Activated CD4-positive, alpha-beta memory T cell treated with anti-CD3 and anti-CD28 coated beads for 36 hours (primary cell): ENCODE data around the gene SKIC2. TPM values are rescaled to one million over a fixed set of nuclear protein-coding genes. Genes with fewer than 3 reads are reported as not detected.

Experiments used
- CTCF ChIA-PET: fragments of 350-600 bp; sonication (Branson Sonifier 250); formaldehyde crosslinking; loops from one replicate; lab custom pipeline; 2021; ENCODE audit warnings: antibody characterized with exemption, inconsistent platforms; lab: Charles Lee
- POLR2A ChIA-PET: fragments of 350-600 bp; sonication (Branson Sonifier 250); formaldehyde crosslinking; loops from one replicate; lab custom pipeline; 2021; ENCODE audit warnings: antibody characterized with exemption; lab: Charles Lee
- DNase-seq: peaks from one replicate; pipeline ENCODE4 v3.0.0-alpha.2; 2020
- H3K27ac Mint-ChIP-seq: one replicate; pipeline ENCODE4 v1.8.0; 2021; ENCODE audit warnings: mixed read lengths
- H3K27me3 Mint-ChIP-seq: one replicate; pipeline ENCODE4 v1.8.0; 2021; ENCODE audit warnings: mixed read lengths
- H3K36me3 Mint-ChIP-seq: one replicate; pipeline ENCODE4 v1.8.0; 2021; ENCODE audit warnings: mixed read lengths
- H3K4me1 Mint-ChIP-seq: one replicate; pipeline ENCODE4 v1.8.0; 2021; ENCODE audit warnings: low read depth, mixed read lengths
- H3K4me3 Mint-ChIP-seq: one replicate; pipeline ENCODE4 v1.8.0; 2021; ENCODE audit warnings: mild to moderate bottlenecking, mixed read lengths
- H3K9me3 Mint-ChIP-seq: one replicate; pipeline ENCODE4 v1.8.0; 2021; ENCODE audit warnings: mixed read lengths
- intact Hi-C: fragments of 100-400 bp; cut with micrococcal nuclease; formaldehyde crosslinking; loops from one replicate; pipeline ENCODE4 v1.15.1; 2023
- total RNA-seq, 2 experiments: library from RNA; stranded (reverse); gene quantifications; one replicate each; pipeline ENCODE4 v1.2.3, GENCODE V29; 2021

The SKIC2 gene
- total RNA-seq, 2 experiments from 2014 or later: 95.7 to 101 TPM

DNA sequence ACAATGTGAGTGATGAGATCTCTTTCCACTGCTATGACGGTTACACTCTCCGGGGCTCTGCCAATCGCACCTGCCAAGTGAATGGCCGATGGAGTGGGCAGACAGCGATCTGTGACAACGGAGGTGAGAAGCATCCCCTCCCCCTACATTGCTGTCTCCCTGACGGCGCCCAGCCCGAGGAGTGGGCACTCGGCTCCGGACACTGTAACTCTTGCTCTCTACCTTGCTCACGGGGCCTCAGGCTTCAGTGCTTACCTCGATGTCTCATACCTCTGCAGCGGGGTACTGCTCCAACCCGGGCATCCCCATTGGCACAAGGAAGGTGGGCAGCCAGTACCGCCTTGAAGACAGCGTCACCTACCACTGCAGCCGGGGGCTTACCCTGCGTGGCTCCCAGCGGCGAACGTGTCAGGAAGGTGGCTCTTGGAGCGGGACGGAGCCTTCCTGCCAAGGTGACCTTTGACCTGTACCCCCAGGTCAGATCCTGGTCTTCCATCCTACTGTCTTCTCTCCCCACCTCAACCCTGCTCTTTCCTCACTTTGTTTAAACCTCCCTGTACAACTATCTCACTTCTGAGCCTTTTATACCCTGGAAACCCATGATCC lies 11.8 kb upstream of the SKIC2 start:
- Mint-ChIP-seq H3K27ac (no peak overlapping the region), H3K9me3 (no peaks in the 10 kb centered on the region), H3K4me1 (peaks cover 8% of the 10 kb centered on the region), H3K36me3 (no peaks in the 10 kb centered on the region), H3K4me3 (no peak overlapping the region), H3K27me3 (peaks cover 16% of the 10 kb centered on the region)
- intact Hi-C loops: no loop called here
- ChIA-PET POLR2A (no interaction called here), CTCF (no interaction called here)
- DNase-seq: no peak

DNA sequence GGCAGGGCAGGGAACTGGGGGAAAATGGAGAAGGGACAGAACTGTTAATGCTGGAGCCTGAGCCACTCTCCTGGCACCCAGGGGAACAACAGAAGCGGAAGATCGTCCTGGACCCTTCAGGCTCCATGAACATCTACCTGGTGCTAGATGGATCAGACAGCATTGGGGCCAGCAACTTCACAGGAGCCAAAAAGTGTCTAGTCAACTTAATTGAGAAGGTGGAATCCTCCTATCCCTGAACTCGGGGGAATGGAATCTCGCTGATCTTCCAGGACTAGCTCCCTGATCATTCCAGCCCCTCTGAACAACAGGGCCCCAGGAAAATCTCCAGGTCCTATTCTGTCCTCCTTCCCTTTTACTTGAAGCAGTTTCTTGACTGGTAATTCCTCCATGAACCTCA lies 11.1 kb upstream of the SKIC2 start:
- Mint-ChIP-seq H3K27ac (no peak overlapping the region), H3K4me1 (peaks cover 8% of the 10 kb centered on the region), H3K9me3 (no peaks in the 10 kb centered on the region), H3K27me3 (peaks cover 9% of the 10 kb centered on the region), H3K4me3 (no peak overlapping the region), H3K36me3 (peaks cover 2% of the 10 kb centered on the region)
- CTCF ChIA-PET: interaction anchor here (0.6 kb wide), 1 partner anchor 30 kb away, joined by 4 read pairs; no protein-coding TSS in a partner anchor
- intact Hi-C loops: no loop called here
- DNase-seq: no peak
- POLR2A ChIA-PET: no interaction called here

DNA sequence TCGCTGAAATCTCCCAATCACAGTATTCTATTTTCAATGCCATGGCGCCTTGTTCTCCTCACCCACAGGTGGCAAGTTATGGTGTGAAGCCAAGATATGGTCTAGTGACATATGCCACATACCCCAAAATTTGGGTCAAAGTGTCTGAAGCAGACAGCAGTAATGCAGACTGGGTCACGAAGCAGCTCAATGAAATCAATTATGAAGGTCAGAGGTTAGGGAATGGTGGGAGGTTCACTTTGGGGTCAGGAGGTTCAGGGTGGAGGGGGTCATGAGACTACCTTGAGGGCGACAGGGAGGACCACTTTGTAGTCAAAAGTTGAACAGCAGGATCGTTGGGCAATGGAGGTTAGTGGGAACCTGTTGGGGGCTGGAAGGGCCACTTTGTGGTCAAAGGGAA lies 10.7 kb upstream of the SKIC2 start:
- Mint-ChIP-seq H3K9me3 (no peaks in the 10 kb centered on the region), H3K4me3 (no peak overlapping the region), H3K27me3 (peaks cover 9% of the 10 kb centered on the region), H3K27ac (no peak overlapping the region), H3K4me1 (peaks cover 8% of the 10 kb centered on the region), H3K36me3 (peaks cover 6% of the 10 kb centered on the region)
- no peak for DNase-seq
- intact Hi-C loops: no loop called here
- ChIA-PET CTCF (interaction anchor here (0.6 kb wide), 1 partner anchor 29 kb away, joined by 4 read pairs; no protein-coding TSS in a partner anchor), POLR2A (no interaction called here)

DNA sequence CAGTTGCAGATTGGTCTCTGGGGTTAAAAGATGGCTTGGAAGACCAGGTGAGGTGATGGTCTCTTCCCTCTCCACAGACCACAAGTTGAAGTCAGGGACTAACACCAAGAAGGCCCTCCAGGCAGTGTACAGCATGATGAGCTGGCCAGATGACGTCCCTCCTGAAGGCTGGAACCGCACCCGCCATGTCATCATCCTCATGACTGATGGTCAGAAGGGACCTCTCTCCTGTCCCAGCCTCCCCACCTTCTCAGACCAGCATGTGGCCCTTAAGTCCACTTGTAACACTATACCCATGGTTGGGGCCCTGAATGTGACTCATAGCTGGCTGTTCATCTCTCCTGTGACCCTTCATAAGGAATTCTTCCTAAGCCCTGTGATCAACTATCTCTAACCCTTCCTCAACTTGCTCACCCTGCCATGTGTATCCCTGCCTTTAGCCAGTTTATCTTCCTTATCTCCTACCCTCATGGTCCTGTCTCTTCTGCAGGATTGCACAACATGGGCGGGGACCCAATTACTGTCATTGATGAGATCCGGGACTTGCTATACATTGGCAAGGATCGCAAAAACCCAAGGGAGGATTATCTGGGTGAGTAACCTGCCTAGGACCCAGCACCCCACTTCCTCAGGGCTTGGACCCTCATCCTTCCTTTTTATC lies 10.1 kb upstream of the SKIC2 start:
- H3K36me3 Mint-ChIP-seq: peaks cover 11% of the 10 kb centered on the region
- H3K4me3 Mint-ChIP-seq: no peak overlapping the region
- peaks cover 7% of the 10 kb centered on the region for H3K27me3 Mint-ChIP-seq
- peaks cover 8% of the 10 kb centered on the region for H3K4me1 Mint-ChIP-seq
- H3K27ac Mint-ChIP-seq: no peak overlapping the region
- H3K9me3 Mint-ChIP-seq: no peaks in the 10 kb centered on the region
- intact Hi-C loops: no loop called here
- ChIA-PET CTCF (no interaction called here), POLR2A (interaction anchor here (0.9 kb wide), 1 partner anchor 11 kb away, joined by 3 read pairs; the partner anchor contains the start of gene SKIC2)
- DNase-seq: no peak

DNA sequence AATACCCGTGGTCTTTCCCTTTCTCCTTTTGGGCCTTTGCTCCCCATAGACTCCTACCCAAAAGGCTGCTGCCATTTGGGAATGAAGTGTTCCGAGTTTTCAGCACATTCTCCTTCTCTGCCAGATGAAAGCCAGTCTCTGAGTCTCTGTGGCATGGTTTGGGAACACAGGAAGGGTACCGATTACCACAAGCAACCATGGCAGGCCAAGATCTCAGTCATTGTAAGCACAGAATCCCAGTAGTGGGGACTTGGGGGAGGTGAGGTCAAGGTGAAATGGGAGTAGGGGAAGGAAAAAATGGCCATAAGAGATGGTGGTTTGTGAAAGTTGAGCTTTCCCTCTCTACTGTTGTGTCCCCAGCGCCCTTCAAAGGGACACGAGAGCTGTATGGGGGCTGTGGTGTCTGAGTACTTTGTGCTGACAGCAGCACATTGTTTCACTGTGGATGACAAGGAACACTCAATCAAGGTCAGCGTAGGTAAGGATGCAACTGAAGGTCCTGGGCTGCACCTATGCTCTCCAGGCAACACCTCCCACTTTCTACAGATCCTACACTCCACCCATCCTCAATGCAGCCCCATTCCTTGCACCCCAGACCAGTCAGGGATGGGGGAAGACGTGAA lies 8.9 kb upstream of the SKIC2 start:
- H3K27ac Mint-ChIP-seq: peak overlapping the region; percentile 28
- ChIA-PET POLR2A (interaction anchor here (0.6 kb wide), 1 partner anchor 102 kb away, joined by 4 read pairs; no protein-coding TSS in a partner anchor), CTCF (no interaction called here)
- H3K4me1 Mint-ChIP-seq: peaks cover 8% of the 10 kb centered on the region
- H3K36me3 Mint-ChIP-seq: peaks cover 20% of the 10 kb centered on the region
- H3K27me3 Mint-ChIP-seq: no peaks in the 10 kb centered on the region
- intact Hi-C loops: loop anchor here (5.0 kb wide), 1 partner anchor 268 kb away; the partner anchor contains the start of gene LY6G5C
- H3K9me3 Mint-ChIP-seq: no peaks in the 10 kb centered on the region
- no peak overlapping the region for H3K4me3 Mint-ChIP-seq
- no peak for DNase-seq

GRCh38 chr6:31952140-31952805 lies 6.7 kb upstream of the SKIC2 start:
- Mint-ChIP-seq H3K4me1 (peaks cover 4% of the 10 kb centered on the region), H3K27ac (peak overlapping the region; percentile 20), H3K9me3 (no peaks in the 10 kb centered on the region), H3K27me3 (no peaks in the 10 kb centered on the region), H3K36me3 (peaks cover 23% of the 10 kb centered on the region), H3K4me3 (no peak overlapping the region)
- intact Hi-C loops: loop anchor here (5.0 kb wide), 1 partner anchor 270 kb away; the partner anchor contains the start of gene LY6G5C
- POLR2A ChIA-PET: no interaction called here
- CTCF ChIA-PET: interaction anchor here (0.6 to 2.3 kb wide), 24 partner anchors 9 to 281 kb away, joined by 3 to 18 read pairs (median 4); partner anchors contain the start of genes DXO, EHMT2, LSM2 and LY6G5C
- DNase-seq: peak; percentile 59

- no peaks in the 10 kb centered on the region for H3K27me3 Mint-ChIP-seq
- intact Hi-C loops: loop anchor here (5.0 kb wide), 1 partner anchor 271 kb away; the partner anchor contains the start of gene LY6G5C
- H3K9me3 Mint-ChIP-seq: no peaks in the 10 kb centered on the region
- H3K36me3 Mint-ChIP-seq: peaks cover 23% of the 10 kb centered on the region
- peak overlapping the region; percentile 20 for H3K27ac Mint-ChIP-seq
- ChIA-PET CTCF (interaction anchor here (0.7 to 2.3 kb wide), 22 partner anchors 9 to 282 kb away, joined by 3 to 18 read pairs (median 4); partner anchors contain the start of genes DXO, EHMT2, LSM2 and LY6G5C), POLR2A (no interaction called here)
- no peak for DNase-seq
- no peak overlapping the region for H3K4me3 Mint-ChIP-seq
- H3K4me1 Mint-ChIP-seq: peaks cover 10% of the 10 kb centered on the region
Observed at GRCh38 chr6:31952890-31953289, 6.1 kb upstream of the SKIC2 start.

DNA sequence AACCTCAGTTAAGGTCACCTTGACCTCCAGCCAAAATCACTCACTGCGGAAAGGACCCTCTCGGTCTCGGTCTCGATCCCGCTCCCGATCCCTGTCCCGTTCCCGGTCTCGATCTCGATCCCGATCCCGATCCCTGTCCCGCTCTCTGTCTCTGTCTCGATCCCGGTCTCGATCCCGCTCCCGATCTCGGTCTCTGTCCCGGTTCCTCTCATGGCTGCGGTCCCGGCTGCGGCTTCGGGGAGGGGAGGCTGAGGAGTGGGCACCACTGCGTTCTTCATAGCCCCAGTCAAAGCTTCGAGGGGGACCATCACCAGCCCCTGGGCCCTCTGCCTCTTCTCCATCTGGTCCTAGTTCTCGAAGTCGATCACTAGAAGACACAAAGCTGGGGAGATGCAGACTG lies 4.5 kb upstream of the SKIC2 start:
- Mint-ChIP-seq H3K27me3 (no peaks in the 10 kb centered on the region), H3K4me1 (peaks cover 21% of the 10 kb centered on the region), H3K27ac (no peak overlapping the region), H3K36me3 (peaks cover 26% of the 10 kb centered on the region), H3K4me3 (no peak overlapping the region), H3K9me3 (no peaks in the 10 kb centered on the region)
- DNase-seq: no peak
- CTCF ChIA-PET: no interaction called here
- POLR2A ChIA-PET: no interaction called here
- intact Hi-C loops: loop anchor here (5.0 kb wide), 1 partner anchor 272 kb away; the partner anchor contains the start of gene LY6G5C

GRCh38 chr6:31956796-31957195 lies 2.2 kb upstream of the SKIC2 start:
- ChIA-PET POLR2A (interaction anchor here (3.2 kb wide), 1 partner anchor 60 kb away, joined by 15 read pairs; the partner anchor contains the start of gene EHMT2), CTCF (interaction anchor here (0.8 kb wide), 1 partner anchor 15 kb away, joined by 3 read pairs; the partner anchor contains the start of gene DXO)
- Mint-ChIP-seq H3K27me3 (no peaks in the 10 kb centered on the region), H3K9me3 (no peaks in the 10 kb centered on the region), H3K27ac (no peak overlapping the region), H3K4me1 (peaks cover 41% of the 10 kb centered on the region), H3K36me3 (peaks cover 42% of the 10 kb centered on the region), H3K4me3 (no peak overlapping the region)
- intact Hi-C loops: loop anchor here (5.0 kb wide), 1 partner anchor 241 kb away; no protein-coding TSS in a partner anchor
- DNase-seq: no peak

DNA sequence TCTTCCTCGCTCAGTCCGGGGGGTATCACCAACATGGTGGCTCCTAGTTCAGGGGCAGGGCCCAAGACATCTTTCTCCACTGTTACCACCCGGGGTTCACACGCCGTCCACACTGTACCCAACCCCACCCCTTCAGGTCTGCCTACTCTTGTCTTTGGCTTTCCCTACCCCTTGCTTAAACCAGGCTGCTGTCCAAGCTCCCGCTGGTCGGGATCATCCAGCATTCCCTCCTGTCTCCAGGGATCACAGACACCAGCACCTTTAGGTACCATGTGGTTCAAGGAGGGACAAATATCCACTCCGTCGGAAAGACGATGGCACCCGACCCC lies 599 bp upstream of the SKIC2 start:
- Mint-ChIP-seq H3K9me3 (no peaks in the 10 kb centered on the region), H3K27me3 (no peaks in the 10 kb centered on the region), H3K27ac (peak overlapping the region; percentile 98), H3K4me1 (peaks cover 43% of the 10 kb centered on the region), H3K4me3 (peak overlapping the region; percentile 99), H3K36me3 (peaks cover 47% of the 10 kb centered on the region)
- intact Hi-C loops: loop anchor here (2.0 to 5.0 kb wide), 3 partner anchors 62 to 294 kb away; partner anchors contain the start of genes EHMT2 and GPANK1
- ChIA-PET POLR2A (interaction anchor here (0.6 to 3.2 kb wide), 4 partner anchors 9 to 71 kb away, joined by 3 to 39 read pairs (median 10); partner anchors contain the start of genes DXO and EHMT2), CTCF (interaction anchor here (1.1 to 1.3 kb wide), 4 partner anchors 13 to 278 kb away, joined by 3 read pairs; partner anchors contain the start of genes DXO and LY6G5C)
- no peak for DNase-seq

GRCh38 chr6:31961616-31962015 lies 2.6 kb downstream of the SKIC2 start:
- Mint-ChIP-seq H3K9me3 (no peaks in the 10 kb centered on the region), H3K27ac (no peak overlapping the region), H3K4me3 (no peak overlapping the region), H3K4me1 (peaks cover 43% of the 10 kb centered on the region), H3K27me3 (no peaks in the 10 kb centered on the region), H3K36me3 (peaks cover 42% of the 10 kb centered on the region)
- intact Hi-C loops: no loop called here
- no peak for DNase-seq
- ChIA-PET CTCF (interaction anchor here (2.5 kb wide), 1 partner anchor 9 kb away, joined by 6 read pairs; no protein-coding TSS in a partner anchor), POLR2A (no interaction called here)
